GM18508 (cell line): ENCODE data around the gene KANK4.

Experiments
- ATAC-seq: cut with Tn5 transposase; IDR thresholded peaks from one replicate; pipeline ENCODE4 v1.9.1; 2021; ENCODE audit warnings: moderate number of reproducible peaks; ENCODE audit not compliant: insufficient read depth, unreplicated experiment

The KANK4 gene

GRCh38 chr1:62213075-62213914, 105.9 kb downstream of the KANK4 start:
- ATAC-seq, result no peak

- no peak for ATAC-seq
Measured at GRCh38 chr1:62212411-62212810, 106.8 kb downstream of the KANK4 start.

- ATAC-seq, result no peak
Measured at GRCh38 chr1:62210960-62211359, 108.3 kb downstream of the KANK4 start.

GRCh38 chr1:62209931-62210595, 109.2 kb downstream of the KANK4 start:
- no peak for ATAC-seq

GRCh38 chr1:62208970-62209369, 110.3 kb downstream of the KANK4 start:
- no peak for ATAC-seq

- ATAC-seq, result no peak
Measured at GRCh38 chr1:62208087-62208486, 111.1 kb downstream of the KANK4 start.

- ATAC-seq, result no peak
Measured at GRCh38 chr1:62207187-62207586, 112.0 kb downstream of the KANK4 start.

GRCh38 chr1:62198781-62199125, 120.5 kb downstream of the KANK4 start:
- no peak for ATAC-seq

- no peak for ATAC-seq
Measured at GRCh38 chr1:62198069-62198780, 121.0 kb downstream of the KANK4 start.

GRCh38 chr1:62196086-62196690, 123.0 kb downstream of the KANK4 start:
- no peak for ATAC-seq

- no peak for ATAC-seq
Measured at GRCh38 chr1:62194651-62195544, 124.3 kb downstream of the KANK4 start, which contains the start of gene L1TD1. Gene L1TD1, plus strand, starts transcription at chr1:62194849. Its CDS starts 11,780 bp downstream, at chr1:62206629.

GRCh38 chr1:62188111-62188510, 131.1 kb downstream of the KANK4 start:
- ATAC-seq, result no peak

GRCh38 chr1:62187548-62187947, 131.7 kb downstream of the KANK4 start:
- ATAC-seq, result no peak
